NCI-H1694 treated with DMSO at 0.1 percent for 48 hours (cell line): ENCODE data around the gene HCCS.
"Not testable (repeated sequence)": the region's sequence is repeated elsewhere in the genome, so short reads cannot be mapped to it uniquely, and the experiment has no call there.

Experiments used
- DNase-seq: peaks from one replicate; lab custom pipeline; 2025; lab: John Stamatoyannopoulos, UW

Gene HCCS

DNA sequence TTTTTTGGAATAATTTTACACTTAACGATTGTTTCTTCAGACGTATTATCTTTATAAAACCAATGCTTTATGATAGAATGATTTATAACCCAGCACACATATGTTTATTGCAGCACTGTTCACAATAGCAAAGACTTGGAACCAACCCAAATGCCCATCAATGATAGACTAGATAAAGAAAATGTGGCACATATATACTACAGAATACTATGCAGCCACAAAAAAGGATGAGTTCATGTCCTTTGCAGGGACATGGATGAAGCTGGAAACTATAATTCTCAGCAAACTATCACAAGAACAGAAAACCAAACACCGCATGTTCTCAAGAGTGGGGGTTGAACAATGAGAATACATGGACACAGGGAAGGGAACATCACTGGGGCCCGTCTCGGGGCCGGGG lies 12.0 kb downstream of the HCCS start:
- not testable (repeated sequence) for DNase-seq

GRCh38 chrX:11124112-11124511 lies 13.0 kb downstream of the HCCS start:
- DNase-seq, result no peak

- no peak for DNase-seq
Measured at GRCh38 chrX:11125060-11125459, 13.9 kb downstream of the HCCS start.

GRCh38 chrX:11129534-11130105 lies 18.5 kb downstream of the HCCS start:
- no peak for DNase-seq

DNA sequence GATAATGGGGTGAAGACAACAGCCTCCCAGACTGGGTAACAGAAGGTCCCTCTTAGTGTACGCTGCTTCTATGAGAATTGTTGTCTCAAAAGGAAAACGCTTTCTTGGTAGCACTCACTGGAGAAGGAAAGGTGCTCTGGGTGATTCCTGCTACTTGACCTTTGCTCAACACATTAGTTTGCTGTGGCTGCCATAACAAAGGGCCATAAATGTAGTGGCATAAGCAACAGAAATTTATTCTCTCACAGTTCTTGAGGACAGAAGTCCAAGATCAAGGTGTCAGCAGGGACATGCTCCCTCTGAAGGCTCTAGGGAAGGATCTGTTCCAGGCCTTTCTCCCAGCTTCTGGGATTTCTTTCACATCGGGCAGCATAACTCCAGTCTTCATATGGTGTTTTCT lies 19.0 kb downstream of the HCCS start:
- DNase-seq, result no peak

GRCh38 chrX:11131146-11131545 lies 20.0 kb downstream of the HCCS start:
- no peak for DNase-seq

- no peak for DNase-seq
Measured at GRCh38 chrX:11135564-11136185, 24.5 kb downstream of the HCCS start.

- DNase-seq, result no peak
Measured at GRCh38 chrX:11137543-11138139, 26.5 kb downstream of the HCCS start.

GRCh38 chrX:11138498-11139390 lies 27.6 kb downstream of the HCCS start:
- DNase-seq, result no peak

DNA sequence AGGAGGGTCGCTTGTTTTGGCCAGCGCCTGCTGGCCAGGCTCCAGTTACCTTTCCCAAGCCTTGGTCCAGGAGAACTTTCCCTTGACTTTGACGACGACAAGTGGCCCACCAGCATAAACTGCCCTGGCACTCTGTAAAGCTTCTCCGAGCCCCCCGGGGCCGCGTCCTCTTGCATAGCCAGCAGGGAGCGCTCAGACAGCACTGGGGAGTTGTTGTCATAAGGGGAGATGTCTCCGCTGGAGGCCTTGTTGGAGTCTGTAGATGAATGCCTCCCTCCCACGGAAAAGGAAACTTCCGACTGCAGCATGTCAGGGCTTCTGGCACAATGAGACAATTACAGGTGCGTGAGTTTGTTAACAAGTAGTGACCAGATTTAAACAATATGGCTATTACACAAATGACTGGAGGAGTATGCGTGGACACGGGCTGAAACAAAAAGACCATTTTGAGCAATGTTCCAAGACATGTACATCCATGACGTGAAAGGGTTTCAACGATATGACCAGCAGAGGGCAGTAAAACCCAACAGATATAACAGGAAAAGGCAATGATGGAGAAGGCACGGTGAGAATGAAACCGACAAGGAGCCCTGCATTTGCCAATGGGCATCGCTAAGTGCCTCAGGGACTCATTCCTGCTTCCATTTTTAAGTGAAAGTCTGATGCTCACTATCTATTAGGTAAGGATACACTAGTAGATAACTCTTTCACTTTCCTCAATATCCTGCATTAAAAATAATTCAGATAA lies 33.0 kb downstream of the HCCS start:
- peak; percentile 61 for DNase-seq

DNA sequence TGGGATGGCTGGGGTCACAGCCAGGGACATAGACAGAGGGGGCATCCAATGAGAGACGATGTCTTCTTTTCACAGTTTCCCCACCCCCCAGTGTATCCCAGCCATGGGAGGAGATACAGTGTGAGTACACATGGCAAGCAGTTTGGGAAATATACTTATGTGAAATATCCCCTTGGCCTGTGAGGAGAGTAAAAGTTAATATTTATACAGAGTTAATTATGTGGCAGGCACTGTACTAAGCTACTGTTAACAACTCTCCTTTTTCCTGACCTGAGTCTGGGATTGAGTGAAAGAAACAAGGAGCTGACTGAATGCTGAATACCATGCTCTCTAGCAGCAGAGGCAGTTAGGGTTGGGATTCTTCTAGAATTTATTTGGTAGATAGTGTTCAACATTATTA lies 35.3 kb downstream of the HCCS start:
- no peak for DNase-seq

GRCh38 chrX:11148401-11148800 lies 37.3 kb downstream of the HCCS start:
- no peak for DNase-seq

DNA sequence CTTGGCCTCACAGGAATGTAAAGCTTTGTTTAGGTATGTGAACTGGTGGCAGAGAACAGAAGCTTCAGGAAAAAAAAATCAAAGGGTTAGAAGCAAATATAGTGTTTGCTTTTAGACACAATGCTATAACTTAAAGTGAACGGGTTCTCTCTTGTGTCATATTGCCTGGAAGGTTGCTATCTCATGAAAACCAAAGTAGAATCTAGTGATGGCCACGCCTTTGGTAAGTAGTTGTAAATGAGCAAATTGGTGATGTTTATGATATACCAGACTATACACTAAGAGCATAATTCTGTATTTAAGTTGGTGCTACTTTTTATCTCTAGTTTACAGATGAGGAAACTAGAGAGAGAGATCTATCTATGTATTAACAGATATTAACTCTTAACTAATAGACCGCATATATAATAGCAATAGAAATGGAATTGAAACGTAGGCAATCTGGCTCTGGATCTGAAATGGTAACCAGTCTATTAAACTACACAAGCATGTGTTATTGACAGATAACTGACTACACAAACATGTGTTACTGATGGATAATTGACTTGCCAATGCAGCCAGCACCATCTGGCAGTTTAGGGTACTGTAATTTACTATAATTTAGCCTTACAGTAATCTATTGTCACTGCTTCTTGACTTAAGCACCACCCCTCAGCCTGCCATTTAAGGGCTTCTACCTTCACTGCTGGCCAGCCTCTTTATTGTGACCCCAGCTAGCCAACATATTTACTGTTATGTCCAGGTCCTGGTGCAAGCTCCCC lies 40.8 kb downstream of the HCCS start:
- peak; percentile 54 for DNase-seq

DNA sequence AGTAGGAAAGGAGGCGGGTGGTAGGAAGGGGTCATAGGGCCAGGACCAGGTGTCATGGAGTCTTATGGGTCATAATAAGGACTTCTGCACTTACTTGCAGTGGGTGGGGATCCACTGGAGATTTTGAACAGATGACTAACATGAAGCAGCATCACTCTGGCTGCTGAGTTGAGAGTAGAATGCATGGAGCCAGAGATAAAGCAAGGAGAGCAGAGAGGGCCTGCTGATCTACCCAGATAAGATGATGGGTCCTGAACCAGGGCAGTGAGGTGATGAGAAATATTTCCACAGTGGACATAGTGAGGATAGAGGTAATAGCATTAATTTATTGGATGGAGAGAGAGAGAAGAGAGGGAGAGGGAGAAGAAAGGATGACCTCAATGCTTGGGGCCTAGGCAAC lies 48.0 kb downstream of the HCCS start:
- no peak for DNase-seq

GRCh38 chrX:11164433-11164832 lies 53.3 kb downstream of the HCCS start:
- DNase-seq, result no peak

DNA sequence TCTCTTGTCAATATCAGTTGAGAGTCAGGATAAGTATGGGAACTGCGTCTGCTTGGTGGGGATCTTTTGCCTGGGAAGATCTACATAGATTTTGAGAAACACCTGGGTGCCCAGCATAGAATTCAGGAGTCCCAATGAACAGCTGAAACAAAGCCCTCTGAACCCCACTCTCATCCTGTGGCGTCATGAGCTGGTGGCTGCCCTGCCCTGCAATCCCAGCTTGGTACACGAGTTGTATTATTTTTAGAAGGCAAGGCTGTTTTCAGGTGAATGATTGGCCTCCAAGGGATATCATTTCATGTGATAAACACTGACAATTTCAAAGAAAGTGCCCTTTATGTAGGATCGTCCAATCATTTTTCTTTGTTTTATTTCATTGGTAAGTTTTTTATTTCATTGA lies 60.8 kb downstream of the HCCS start:
- no peak for DNase-seq

DNA sequence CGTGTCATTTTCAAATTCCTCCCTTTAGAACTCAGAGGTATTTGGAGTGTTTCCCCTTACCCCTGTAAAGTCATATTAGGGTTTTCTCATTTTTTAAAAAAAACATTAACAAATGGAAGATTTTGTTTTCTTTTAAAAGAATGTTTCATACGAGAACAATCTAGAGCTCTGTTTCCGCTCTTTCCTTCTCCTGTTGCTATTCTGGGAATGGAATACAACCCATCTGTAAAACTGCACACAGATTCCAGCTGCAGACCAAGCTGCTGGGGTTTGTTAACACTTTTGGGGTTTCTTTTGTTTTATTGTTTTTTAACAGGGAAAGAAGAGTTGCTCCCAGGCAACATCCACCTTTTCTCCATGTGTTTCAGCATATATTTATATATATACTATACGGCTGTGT lies 61.3 kb downstream of the HCCS start:
- DNase-seq, result no peak
